SK-N-SH treated with all-trans-retinoic acid at 6 μM for 48 hours (cell line): ENCODE data around the gene LSAMP.

ENCODE experiments used
- ARNTL ChIP-seq: fragments of 450-650 bp; formaldehyde crosslinking; IDR thresholded peaks from 2 replicates; pipeline ENCODE4 v1.5.0; 2020; ENCODE audit warnings: low read depth, mild to moderate bottlenecking, moderate library complexity, borderline replicate concordance
- CSDC2 ChIP-seq: fragments of 250-450 bp; sonication (Bioruptor Pico); IDR thresholded peaks from 2 replicates; pipeline ENCODE4 v1.5.0; 2020; ENCODE audit warnings: mild to moderate bottlenecking, moderate library complexity
- CSRNP3 ChIP-seq: fragments of 250-450 bp; sonication (Bioruptor Pico); IDR thresholded peaks from 2 replicates; pipeline ENCODE4 v1.5.1; 2021; ENCODE audit warnings: mild to moderate bottlenecking, moderate library complexity
- ISL1 ChIP-seq: fragments of 250-450 bp; sonication (Bioruptor Pico); IDR thresholded peaks from 2 replicates; pipeline ENCODE4 v2.1.2; 2022; ENCODE audit warnings: mild to moderate bottlenecking, moderate library complexity
- PPARA ChIP-seq: fragments of 250-450 bp; sonication (Bioruptor Pico); IDR thresholded peaks from 2 replicates; pipeline ENCODE4 v1.5.0; 2020; ENCODE audit warnings: mild to moderate bottlenecking, borderline replicate concordance
- RARB ChIP-seq: fragments of 250-450 bp; sonication (Bioruptor Pico); IDR thresholded peaks from 2 replicates; pipeline ENCODE4 v1.8.0; 2021; ENCODE audit warnings: mild to moderate bottlenecking, moderate library complexity
- TCF4 ChIP-seq: fragments of 250-450 bp; sonication (Bioruptor Pico); IDR thresholded peaks from 2 replicates; pipeline ENCODE4 v1.8.0; 2021; ENCODE audit warnings: mild to moderate bottlenecking, moderate library complexity, borderline replicate concordance
- TOX ChIP-seq: fragments of 250-450 bp; sonication (Bioruptor Pico); IDR thresholded peaks from 2 replicates; pipeline ENCODE4 v1.8.0; 2021; ENCODE audit warnings: mild to moderate bottlenecking, moderate library complexity, borderline replicate concordance
- TSHZ2 ChIP-seq: fragments of 250-450 bp; sonication (Bioruptor Pico); IDR thresholded peaks from 2 replicates; pipeline ENCODE4 v1.5.0; 2020; ENCODE audit warnings: mild to moderate bottlenecking, moderate library complexity
- ZC3H10 ChIP-seq: fragments of 250-450 bp; sonication (Bioruptor Pico); IDR thresholded peaks from 2 replicates; pipeline ENCODE4 v1.5.1; 2021; ENCODE audit warnings: mild to moderate bottlenecking, moderate library complexity
- ZFP3 ChIP-seq: fragments of 250-450 bp; sonication (Bioruptor Pico); IDR thresholded peaks from 2 replicates; pipeline ENCODE4 v1.5.0; 2020; ENCODE audit warnings: mild to moderate bottlenecking, moderate library complexity
- ZFP30 ChIP-seq: fragments of 450-650 bp; formaldehyde crosslinking; IDR thresholded peaks from 2 replicates; pipeline ENCODE4 v1.5.0; 2022; ENCODE audit warnings: mild to moderate bottlenecking, moderate library complexity
- TF ChIP-seq, protein P1 (sequence below): fragments of 250-450 bp; sonication (Bioruptor Pico); IDR thresholded peaks from 2 replicates; pipeline ENCODE4 v1.5.1; 2020; ENCODE audit warnings: low read depth, mild to moderate bottlenecking, moderate library complexity
- TF ChIP-seq, protein P2 (sequence below): fragments of 250-450 bp; sonication (Bioruptor Pico); IDR thresholded peaks from 2 replicates; pipeline ENCODE4 v1.8.0; 2020; ENCODE audit warnings: mild to moderate bottlenecking, moderate library complexity, borderline replicate concordance

- no peak for TF ChIP-seq ZFP3 (CRISPR knock-in tag)
- no peak for TF ChIP-seq ZFP30
- no peak for TF ChIP-seq CSRNP3 (CRISPR knock-in tag)
- TF ChIP-seq PPARA (CRISPR knock-in tag) = no peak
- TF ChIP-seq, protein P1, sequence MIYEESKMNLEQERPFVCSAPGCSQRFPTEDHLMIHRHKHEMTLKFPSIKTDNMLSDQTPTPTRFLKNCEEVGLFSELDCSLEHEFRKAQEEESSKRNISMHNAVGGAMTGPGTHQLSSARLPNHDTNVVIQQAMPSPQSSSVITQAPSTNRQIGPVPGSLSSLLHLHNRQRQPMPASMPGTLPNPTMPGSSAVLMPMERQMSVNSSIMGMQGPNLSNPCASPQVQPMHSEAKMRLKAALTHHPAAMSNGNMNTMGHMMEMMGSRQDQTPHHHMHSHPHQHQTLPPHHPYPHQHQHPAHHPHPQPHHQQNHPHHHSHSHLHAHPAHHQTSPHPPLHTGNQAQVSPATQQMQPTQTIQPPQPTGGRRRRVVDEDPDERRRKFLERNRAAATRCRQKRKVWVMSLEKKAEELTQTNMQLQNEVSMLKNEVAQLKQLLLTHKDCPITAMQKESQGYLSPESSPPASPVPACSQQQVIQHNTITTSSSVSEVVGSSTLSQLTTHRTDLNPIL = no peak
- TF ChIP-seq, protein P2, sequence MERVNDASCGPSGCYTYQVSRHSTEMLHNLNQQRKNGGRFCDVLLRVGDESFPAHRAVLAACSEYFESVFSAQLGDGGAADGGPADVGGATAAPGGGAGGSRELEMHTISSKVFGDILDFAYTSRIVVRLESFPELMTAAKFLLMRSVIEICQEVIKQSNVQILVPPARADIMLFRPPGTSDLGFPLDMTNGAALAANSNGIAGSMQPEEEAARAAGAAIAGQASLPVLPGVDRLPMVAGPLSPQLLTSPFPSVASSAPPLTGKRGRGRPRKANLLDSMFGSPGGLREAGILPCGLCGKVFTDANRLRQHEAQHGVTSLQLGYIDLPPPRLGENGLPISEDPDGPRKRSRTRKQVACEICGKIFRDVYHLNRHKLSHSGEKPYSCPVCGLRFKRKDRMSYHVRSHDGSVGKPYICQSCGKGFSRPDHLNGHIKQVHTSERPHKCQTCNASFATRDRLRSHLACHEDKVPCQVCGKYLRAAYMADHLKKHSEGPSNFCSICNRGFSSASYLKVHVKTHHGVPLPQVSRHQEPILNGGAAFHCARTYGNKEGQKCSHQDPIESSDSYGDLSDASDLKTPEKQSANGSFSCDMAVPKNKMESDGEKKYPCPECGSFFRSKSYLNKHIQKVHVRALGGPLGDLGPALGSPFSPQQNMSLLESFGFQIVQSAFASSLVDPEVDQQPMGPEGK (CRISPR knock-in tag) = no peak
- TF ChIP-seq TOX (CRISPR knock-in tag) = no peak
- no peak for TF ChIP-seq CSDC2
- TF ChIP-seq TCF4 (CRISPR knock-in tag) = no peak
- TF ChIP-seq RARB (CRISPR knock-in tag) = no peak
- no peak for TF ChIP-seq ARNTL (CRISPR knock-in tag)
- no peak for TF ChIP-seq ZC3H10
- no peak for TF ChIP-seq TSHZ2
- no peak for TF ChIP-seq ISL1 (CRISPR knock-in tag)
Measured at GRCh38 chr3:115859002-115859807, 586.1 kb downstream of the LSAMP start.
